ENCODE data around the gene ABCA2. TPM values are rescaled to one million over a fixed set of nuclear protein-coding genes. Genes with fewer than 3 reads are reported as not detected.
"Not testable (repeated sequence)": the region's sequence is repeated elsewhere in the genome, so short reads cannot be mapped to it uniquely, and the experiment has no call there.

ABCA2 gene
- total RNA-seq, 1 donor from 2014 or later, result 28.2 TPM

GRCh38 chr9:137034709-137035506 lies 6.9 kb upstream of the ABCA2 start:
- ATAC-seq, result peak; percentile 70
- intact Hi-C loops (cut with DNase I), result loop anchor here (2.0 kb wide), 2 partner anchors 86 to 248 kb away; no protein-coding TSS in a partner anchor

GRCh38 chr9:137034039-137034708 lies 6.1 kb upstream of the ABCA2 start:
- ATAC-seq (no peak), DNase-seq (ENCODE audit: missing footprints) (no peak)
- intact Hi-C loops (cut with DNase I), result loop anchor here (2.0 kb wide), 2 partner anchors 85 to 247 kb away; no protein-coding TSS in a partner anchor

More at GRCh38 chr9:137034709-137035506, 6.9 kb upstream of the ABCA2 start:
- peak; percentile 93 for DNase-seq (ENCODE audit: missing footprints)

- intact Hi-C loops (cut with DNase I); ATAC-seq; DNase-seq (ENCODE audit: missing footprints): not testable (repeated sequence)
These were observed 5.4 kb upstream of the ABCA2 start for GRCh38 chr9:137033481-137033880.

- intact Hi-C loops (cut with DNase I), result no loop called here
- peak; percentile 37 for ATAC-seq
- peak; percentile 91 for DNase-seq (ENCODE audit: missing footprints)
These were observed 4.8 kb upstream of the ABCA2 start for GRCh38 chr9:137032858-137033257.

- intact Hi-C loops (cut with DNase I), result no loop called here
- no peak for DNase-seq (ENCODE audit: missing footprints)
- no peak for ATAC-seq
These were observed 4.0 kb upstream of the ABCA2 start, which contains the start of gene FUT7 for GRCh38 chr9:137031904-137032640. Gene FUT7, minus strand, starts transcription at chr9:137032088. Its CDS starts 97 bp downstream, at chr9:137031991.

GRCh38 chr9:137030538-137031527 lies 2.8 kb upstream of the ABCA2 start:
- DNase-seq (ENCODE audit: missing footprints) (no peak), ATAC-seq (no peak)
- intact Hi-C loops (cut with DNase I), result no loop called here

- no peak for ATAC-seq
- no peak for DNase-seq (ENCODE audit: missing footprints)
- intact Hi-C loops (cut with DNase I), result no loop called here
These were observed 2.0 kb upstream of the ABCA2 start for GRCh38 chr9:137030006-137030405.

- DNase-seq (ENCODE audit: missing footprints), result peak; percentile 93
- peak; percentile 80 for ATAC-seq
- intact Hi-C loops (cut with DNase I), result loop anchor here (5.0 kb wide), 1 partner anchor 187 kb away; the partner anchor contains the start of gene AJM1
These were observed 1.3 kb upstream of the ABCA2 start for GRCh38 chr9:137029058-137029936.

DNA sequence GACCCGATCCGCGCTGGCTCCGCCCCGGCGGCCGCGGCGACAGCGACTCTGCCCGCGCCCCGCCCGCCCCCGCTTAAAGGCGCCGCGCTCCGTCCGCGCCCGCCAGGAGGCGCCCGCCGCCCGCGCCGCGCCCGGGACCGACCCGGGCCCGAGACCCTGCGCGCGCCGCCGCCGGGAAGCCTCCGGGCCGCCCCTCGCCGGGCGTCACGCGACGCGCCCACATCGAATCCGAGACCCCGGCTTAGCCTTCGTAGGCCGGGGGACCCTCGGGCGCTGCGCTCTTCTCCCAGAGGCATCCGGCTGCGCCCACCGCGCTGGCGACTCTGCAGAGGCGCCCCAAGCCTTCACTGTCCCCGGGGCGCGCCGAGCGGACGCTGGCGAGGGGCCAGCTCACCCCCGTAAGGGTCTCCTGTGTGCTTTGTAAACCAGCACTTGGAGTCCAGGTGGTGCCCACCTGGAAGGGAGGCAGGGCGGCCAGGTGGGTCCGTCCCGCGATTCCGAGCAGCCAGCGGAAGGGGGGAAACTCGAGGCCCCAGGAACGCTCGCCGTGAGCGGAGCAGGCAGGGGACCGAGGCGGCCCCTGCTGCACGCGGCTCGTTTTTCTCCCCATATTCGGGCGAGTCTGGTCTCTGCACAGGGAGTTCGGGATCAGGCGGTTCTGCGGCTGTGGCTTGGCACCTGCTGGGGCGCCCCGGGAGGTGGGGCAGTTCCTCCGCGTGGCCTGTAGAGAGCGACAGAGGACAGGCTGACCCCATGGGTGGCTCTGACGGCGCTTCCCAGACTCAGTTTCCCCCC lies 423 bp upstream of the ABCA2 start:
- DNase-seq (ENCODE audit: missing footprints) (peak; percentile 87), ATAC-seq (peak; percentile 48)
- intact Hi-C loops (cut with DNase I), result loop anchor here (5.0 kb wide), 1 partner anchor 186 kb away; the partner anchor contains the start of gene AJM1

- intact Hi-C loops (cut with DNase I), result loop anchor here (5.0 kb wide), 1 partner anchor 185 kb away; the partner anchor contains the start of gene AJM1
- no peak for DNase-seq (ENCODE audit: missing footprints)
- ATAC-seq, result no peak
These were observed 1.2 kb downstream of the ABCA2 start for GRCh38 chr9:137026828-137027227.

GRCh38 chr9:137026384-137026783 lies 1.7 kb downstream of the ABCA2 start:
- no peak for ATAC-seq
- intact Hi-C loops (cut with DNase I), result loop anchor here (5.0 kb wide), 1 partner anchor 184 kb away; the partner anchor contains the start of gene AJM1
- DNase-seq (ENCODE audit: missing footprints), result no peak

DNA sequence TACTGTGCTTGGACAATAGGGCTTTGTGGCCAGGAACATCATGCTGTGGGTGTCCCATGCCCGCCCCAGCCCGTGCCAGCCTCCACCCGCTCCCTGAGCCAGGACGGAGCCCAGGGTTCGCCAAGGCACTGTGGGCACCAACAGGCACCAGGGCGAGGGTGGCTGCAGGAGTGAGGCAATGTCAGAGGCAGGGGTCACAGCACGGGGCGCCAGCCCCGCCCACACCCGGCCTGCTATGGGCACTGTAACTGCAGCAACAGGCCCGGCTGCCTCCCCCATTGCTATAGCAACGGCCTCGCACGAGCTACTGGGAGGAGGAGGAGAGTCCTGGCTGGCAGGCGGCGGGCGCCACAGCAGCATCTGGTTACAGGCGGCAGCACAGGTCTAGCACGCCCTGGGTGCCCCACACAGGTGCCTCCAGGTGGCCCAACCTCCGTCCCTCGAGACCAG lies 2.5 kb downstream of the ABCA2 start:
- intact Hi-C loops (cut with DNase I), result loop anchor here (5.0 kb wide), 1 partner anchor 183 kb away; the partner anchor contains the start of gene AJM1
- no peak for ATAC-seq
- no peak for DNase-seq (ENCODE audit: missing footprints)

DNA sequence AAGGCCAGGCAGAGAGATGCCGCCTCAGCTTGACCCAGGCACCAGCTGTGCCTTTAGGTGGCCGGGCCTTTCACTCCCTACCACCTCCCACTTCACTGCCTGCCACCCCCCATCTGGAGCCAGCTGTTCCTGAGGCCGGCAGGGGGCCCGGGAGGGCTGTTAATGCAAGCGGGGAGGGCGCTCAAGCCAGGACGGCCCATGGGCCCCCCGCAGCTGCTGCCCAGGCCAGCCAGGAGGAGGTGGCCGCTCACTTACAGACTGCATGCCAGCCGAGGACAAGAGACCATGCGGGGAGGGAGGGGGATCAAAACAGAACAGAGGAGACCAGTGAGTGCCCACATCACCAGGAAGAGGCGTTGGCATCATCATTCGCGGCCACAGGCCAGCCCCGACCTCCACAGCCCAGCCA lies 4.5 kb downstream of the ABCA2 start:
- DNase-seq (ENCODE audit: missing footprints) (no peak), ATAC-seq (no peak)
- intact Hi-C loops (cut with DNase I), result no loop called here

DNA sequence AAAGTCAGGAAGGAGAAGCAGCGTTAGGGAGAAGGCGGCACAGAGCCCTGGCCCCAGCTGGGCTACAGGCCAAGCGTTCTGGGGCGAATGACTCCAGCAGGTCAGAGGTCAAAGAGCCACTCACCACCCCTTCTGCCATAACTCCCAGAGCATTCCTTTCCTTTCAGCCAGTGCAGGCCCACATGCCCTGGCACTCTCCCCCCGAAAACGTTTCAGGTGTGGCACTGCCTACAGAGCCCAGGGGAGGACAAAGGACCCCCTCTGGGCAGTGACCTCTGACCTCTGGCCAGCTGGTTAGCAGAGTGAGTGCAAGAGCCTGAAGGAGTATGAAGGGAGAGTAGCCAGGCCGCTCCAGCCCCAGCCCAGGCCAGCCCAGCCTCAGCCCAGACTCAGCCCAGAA lies 4.9 kb downstream of the ABCA2 start:
- DNase-seq (ENCODE audit: missing footprints) (no peak), ATAC-seq (no peak)
- intact Hi-C loops (cut with DNase I), result no loop called here

- no peak for DNase-seq (ENCODE audit: missing footprints)
- ATAC-seq, result no peak
- intact Hi-C loops (cut with DNase I), result no loop called here
These were observed 5.4 kb downstream of the ABCA2 start for GRCh38 chr9:137022662-137023008.
